Stimulated activated CD4-positive, alpha-beta T cell treated with anti-CD3 and anti-CD28 coated beads, Interleukin-1b, Interleukin-23, amount 100 ng/mL, for 4 hours (primary cell): ENCODE measurements around the gene SMPD2.

Source experiments
- DNase-seq, 2 donors: peaks; one replicate each; pipeline ENCODE4 v3.0.0-alpha.2; 2020; ENCODE audit warnings: low read depth in 2 of 2

Gene SMPD2

DNA sequence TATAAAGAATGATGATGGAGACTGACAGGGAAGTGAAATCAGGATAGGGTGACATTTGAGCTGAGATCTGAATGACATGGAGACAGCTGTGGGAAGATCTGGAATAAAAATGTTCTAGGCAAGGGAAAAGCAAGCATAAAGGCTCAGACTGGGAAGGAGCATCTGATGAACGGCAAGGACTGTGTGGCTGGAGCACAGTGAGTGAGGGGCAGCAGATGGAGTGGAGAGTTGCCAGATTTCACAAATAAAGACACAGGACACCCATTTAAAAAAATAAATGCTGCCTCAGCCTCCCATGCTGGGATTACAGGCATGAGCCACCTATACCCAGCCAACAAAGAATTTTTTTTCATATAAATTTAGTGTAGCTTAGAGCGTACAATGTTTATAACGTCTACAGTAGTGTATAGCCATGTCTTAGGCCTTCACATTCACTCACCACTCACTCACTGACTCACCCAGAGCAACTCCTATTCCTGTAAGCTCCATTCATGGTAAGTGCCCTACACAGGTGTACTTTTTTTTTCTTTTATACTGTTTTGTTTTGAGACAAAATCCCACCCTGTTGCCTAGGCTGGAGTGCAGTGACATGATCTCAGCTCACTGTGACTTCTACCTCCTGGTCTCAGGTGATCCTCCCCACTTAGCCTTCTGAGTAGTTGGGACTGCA lies 44.9 kb downstream of the SMPD2 start:
- DNase-seq: no peak

DNA sequence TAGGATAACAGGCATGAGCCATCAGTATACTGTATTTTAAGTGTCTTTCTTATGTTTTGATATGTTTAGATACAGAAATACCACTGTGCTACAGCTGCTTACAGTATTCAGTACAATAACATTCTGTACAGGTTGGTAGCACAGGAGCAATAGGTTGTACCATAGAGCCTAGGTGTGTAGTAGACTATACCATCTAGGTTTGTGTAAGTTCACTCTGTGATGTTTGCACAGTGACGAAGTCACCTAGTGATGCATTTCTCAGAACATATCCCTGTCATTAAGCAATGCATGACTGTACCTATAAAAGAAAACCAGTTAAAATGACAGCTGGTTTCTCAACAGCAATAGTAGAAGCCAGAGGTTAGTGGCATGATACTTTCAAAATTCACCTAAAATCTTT lies 45.5 kb downstream of the SMPD2 start:
- no peak for DNase-seq

- DNase-seq: no peak
Observed at GRCh38 chr6:109488001-109488400, 47.5 kb downstream of the SMPD2 start.

DNA sequence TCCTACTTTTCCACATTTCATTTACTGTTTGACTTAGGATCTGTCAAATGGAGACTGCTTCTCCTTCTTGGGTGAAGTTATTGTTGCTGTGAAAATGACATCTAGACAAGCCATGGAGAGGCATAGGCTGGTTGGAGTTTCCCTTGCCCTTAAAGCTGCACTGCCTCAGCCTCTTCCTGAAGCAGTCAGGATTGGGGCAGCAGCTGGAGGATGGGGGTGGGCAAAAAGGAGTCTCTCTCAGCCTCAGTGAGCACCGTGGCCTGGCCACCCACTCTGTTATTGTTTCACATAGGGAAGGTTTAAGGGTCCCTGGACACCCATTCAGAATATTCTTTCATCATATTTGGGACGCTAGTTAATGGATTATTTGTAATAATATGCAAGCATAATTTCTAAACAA lies 50.2 kb downstream of the SMPD2 start:
- no peak for DNase-seq

DNA sequence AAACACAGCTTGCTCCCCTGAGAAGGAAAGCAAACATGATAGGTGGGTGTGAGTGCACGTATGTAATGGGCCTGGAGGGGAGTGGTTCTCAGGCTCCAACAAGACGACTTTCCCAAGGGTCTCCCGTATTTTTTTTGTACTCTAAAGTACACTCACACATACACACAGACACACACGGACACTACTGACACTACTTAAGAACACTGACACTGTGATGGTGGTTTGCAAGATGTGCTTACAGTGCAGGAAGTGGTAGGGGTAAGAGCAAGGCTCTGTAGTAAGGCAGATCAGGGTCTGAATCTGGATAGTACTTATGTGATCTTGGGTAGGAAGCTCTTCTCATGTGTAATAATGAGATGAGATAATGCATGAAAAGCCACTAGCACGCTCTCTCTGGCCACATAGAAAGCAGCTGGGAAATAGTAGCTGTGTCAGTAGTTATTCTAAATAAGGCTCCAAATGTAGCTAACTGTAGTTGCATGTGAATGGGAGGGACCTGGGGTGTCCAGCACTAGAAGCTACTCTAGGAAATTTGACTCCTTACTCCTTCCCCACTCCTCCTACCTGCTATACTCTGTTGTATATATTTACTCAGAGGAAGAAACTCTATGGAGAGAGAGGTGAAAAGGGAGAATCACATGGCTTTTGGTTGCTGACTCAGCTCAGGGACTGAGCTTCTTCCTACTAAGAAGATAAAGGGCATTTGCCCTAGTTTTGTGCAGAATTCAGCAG lies 50.8 kb downstream of the SMPD2 start:
- no peak for DNase-seq
